Thyroid gland (tissue), 4 donors: ENCODE results near the gene NUP43.
"Not testable (repeated sequence)": the region's sequence is repeated elsewhere in the genome, so short reads cannot be mapped to it uniquely, and the experiment has no call there.

Experiments
- POLR2A ChIP-seq, 2 donors: fragments of 450-650 bp; IDR thresholded peaks; one replicate each; pipeline ENCODE4 v1.6.1; 2017; ENCODE audit warnings: antibody characterized with exemption in 2 of 2, mild to moderate bottlenecking in 2 of 2, moderate library complexity in 1 of 2
- TF ChIP-seq, protein P1 (sequence below), 6 experiments: fragments of 200-600 bp in 3 of 6; fragments of 450-650 bp in 3 of 6; sonication (generic) in 3 of 6; IDR thresholded peaks; one replicate each; pipeline ENCODE4 v1.5.1; 2016 to 2019; ENCODE audit warnings: antibody characterized with exemption in 6 of 6, mild to moderate bottlenecking in 2 of 6, inconsistent platforms in 1 of 6, moderate library complexity in 1 of 6

GRCh38 chr6:149681845-149682244, 64.5 kb downstream of the NUP43 start:
- TF ChIP-seq, protein P1, sequence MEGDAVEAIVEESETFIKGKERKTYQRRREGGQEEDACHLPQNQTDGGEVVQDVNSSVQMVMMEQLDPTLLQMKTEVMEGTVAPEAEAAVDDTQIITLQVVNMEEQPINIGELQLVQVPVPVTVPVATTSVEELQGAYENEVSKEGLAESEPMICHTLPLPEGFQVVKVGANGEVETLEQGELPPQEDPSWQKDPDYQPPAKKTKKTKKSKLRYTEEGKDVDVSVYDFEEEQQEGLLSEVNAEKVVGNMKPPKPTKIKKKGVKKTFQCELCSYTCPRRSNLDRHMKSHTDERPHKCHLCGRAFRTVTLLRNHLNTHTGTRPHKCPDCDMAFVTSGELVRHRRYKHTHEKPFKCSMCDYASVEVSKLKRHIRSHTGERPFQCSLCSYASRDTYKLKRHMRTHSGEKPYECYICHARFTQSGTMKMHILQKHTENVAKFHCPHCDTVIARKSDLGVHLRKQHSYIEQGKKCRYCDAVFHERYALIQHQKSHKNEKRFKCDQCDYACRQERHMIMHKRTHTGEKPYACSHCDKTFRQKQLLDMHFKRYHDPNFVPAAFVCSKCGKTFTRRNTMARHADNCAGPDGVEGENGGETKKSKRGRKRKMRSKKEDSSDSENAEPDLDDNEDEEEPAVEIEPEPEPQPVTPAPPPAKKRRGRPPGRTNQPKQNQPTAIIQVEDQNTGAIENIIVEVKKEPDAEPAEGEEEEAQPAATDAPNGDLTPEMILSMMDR (IDR thresholded peaks at IDR 0.05) = not testable (repeated sequence)
- TF ChIP-seq POLR2A (IDR thresholded peaks at IDR 0.05) = not testable (repeated sequence)
